Ammon's horn (tissue), 1 donor: Measurements from ENCODE around the gene BFSP1.
A peak's percentile ranks its signal among the peaks of the same experiment; 100 is the strongest.

Experiments
- DNase-seq: peaks from one replicate; pipeline ENCODE4 v3.0.0-alpha.2; 2016; ENCODE audit warnings: low spot score

Gene BFSP1

DNA sequence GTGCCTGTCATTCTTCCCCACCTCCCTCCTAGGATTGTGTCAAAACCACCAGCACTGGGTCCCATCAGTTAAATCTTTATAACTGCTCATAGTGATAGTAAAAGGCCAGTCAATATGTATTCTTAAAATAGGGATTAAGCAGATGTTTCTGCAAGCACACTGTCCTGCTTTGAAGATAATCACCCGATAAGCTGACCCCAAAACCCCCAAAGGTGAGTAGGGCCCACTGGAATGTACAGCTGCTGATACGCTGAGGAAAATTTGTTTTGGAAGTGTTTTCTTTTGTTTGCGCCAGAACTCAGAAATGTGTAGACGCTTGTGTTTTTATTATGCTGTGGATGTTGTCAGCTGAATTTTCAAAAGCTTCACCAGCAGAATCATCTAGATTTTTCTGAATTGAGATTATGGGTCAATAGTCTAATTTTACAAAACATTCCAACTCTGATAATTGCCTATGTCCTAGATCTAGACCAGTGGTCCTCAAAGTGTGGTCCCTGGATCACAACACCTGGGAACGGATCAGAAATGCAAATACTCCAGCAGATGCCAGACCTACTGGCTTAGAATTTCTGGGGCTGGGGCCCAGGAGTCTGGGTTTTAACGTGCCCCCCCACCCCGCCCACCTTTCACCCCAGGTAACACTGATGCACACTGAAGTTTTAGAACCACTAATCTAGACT is 11.4 kb downstream of the BFSP1 start:
- DNase-seq, result no peak

DNA sequence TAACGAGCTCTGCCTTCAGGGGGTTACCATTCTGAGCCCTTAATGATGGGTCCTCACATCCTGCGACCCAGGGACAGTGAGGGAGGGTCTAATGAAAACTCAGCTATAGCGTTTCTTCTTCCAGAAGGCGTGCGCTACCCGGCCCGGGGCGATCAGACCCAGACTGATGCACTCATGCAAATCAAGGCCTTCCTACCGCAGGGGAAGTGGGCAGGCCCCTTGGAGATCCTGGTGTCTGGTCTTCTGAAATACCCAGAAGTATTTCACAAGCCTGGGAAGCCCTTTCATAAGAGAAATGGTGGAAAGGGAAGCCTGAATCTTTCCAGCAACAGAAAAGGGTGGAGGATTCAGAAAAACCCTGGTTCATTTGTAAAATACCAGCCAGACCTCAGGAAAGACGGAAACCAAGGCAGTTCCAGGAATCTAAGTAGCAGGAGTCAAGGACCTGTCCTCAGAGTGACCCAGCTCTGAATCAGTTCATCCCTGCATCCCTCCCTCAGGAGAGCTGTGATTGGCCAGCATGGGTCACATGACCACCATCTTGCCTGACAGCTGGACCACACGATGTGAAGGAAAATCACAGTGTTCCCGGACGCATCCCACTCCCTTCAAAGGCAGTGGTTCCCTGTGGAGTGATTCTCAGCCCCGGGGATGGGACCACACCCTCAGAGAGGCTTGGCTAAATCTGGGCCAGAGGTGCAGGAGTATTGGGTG is 12.7 kb downstream of the BFSP1 start:
- peak; percentile 40 for DNase-seq

DNA sequence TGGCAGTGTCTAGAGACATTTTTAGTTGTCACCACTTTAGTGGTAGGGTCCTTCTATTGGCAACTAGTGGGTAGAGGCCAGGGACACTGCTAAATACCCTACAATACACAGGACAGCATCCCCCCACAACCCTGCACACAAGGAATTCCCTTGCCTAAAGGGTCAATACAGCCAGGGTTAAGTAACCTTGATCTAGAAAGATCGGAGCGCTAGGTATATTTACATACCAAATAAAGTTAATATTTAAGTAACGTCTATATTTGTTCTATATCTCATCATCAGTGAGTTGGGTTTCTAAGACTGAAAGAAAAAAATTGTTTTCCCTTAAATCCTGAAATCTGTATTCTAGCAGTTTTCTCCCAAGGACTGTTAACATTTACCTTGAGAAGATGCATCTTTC is 16.1 kb downstream of the BFSP1 start:
- no peak for DNase-seq

DNA sequence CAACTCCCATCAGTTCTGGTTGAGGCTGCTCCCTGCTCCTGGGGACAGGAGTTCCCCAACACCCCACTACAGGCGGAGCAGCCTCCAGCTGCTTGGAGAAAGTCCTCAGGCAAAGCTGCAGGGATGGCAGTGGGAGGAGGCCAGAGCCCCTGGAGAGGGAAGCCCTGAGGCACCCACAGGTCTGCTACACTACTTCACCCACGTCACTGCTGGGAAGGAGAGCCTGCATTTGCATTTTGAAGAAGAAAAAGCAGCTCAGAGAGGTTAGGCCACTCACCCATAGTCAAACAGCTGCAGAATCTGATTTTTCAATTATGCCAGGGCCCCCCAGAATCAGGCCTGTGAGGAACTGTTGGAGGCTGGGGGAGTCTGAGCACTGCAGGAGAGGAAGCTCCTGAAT is 17.2 kb downstream of the BFSP1 start:
- DNase-seq, result no peak

DNA sequence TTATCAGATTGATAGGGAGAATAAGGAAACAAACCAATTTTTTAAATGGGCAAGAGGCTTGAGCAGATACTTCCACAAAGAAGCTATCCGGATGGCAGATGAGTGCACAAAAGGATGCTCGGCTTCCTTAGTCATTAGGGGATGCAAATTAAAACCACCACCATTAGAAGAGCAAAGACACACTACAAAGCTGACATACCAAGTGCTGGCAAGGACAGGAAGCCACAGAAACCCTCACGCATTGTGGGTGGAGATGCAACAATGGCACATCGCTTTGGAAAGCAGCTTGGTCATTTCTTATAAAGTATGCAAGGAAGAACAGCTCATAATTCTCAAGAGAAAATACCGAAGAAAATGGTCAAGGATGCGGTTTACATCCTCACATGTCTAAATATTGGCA is 19.8 kb downstream of the BFSP1 start:
- no peak for DNase-seq

DNA sequence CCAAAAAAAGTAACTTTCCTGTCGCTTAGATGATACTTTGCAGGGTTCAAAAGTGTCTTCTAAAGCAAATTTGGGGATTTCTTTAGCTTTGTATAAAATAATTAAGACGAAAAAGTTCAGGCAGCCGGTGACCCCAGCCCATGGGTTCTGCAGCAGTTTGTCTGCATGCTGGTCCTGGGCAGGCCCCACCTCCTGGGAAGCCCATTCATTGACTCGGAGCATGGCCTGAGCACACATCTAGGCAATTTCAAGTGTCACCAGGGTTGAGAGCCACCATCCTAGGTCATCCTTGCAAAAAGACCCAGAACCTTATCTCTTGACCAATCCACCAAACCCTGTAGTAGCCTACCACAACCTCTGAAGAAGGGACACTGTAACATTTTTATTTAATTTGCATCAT is 20.6 kb downstream of the BFSP1 start:
- no peak for DNase-seq

DNA sequence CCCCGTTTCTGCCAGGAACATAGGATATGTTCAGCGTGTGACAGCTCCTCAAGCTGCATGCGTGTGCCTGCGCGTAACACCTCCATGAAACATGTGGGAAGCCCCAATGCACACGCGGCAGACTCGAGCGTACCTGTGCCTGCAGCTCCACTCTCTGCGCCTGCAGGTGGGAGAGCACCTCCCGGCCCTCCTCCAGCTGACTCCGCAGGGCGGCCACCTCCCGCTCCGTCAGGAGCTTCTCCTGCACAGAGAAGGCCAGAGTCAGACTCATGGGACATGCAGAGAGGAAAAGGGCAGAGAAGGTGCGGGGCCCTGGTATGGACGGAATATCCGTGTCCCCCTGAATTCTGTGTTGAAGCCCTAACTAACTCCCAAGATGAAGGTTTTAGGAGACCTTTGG is 22.4 kb downstream of the BFSP1 start:
- DNase-seq, result no peak

DNA sequence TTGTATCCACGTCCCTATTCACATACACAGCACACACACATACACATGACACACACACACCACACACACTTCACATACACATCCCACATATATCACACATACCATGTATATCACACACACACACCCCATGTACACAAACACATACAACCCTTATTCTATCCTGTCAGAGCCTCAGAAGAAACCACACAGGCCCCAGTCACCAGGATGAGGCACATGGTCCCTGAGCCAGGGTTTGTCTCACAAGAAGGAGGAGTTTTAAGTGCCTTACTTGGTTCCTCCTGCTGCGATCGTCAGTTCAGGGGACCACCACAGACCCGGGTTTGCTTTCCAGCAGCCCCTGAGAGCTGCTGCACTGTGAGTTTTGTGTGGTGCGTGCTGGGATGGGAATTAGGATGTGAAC is 23.6 kb downstream of the BFSP1 start:
- DNase-seq, result no peak

DNA sequence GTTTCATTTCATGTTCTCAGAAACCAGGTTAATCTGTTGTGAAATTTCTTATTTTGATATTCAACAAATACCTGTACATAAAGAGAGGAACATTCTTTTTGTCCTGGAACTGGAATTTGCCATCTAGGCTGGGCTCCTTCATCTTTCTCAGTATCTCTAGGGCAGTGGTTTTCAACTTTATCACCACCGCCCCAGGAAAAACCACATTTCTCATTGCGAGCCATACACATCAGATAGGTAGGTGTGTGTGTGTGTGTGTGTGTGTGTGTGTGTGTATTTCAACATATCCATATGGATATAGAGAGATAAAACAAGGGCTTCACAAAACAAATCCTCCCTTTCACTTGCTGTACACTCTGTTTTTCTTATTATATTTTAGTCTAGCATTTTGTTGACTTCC is 24.1 kb downstream of the BFSP1 start:
- DNase-seq, result no peak

DNA sequence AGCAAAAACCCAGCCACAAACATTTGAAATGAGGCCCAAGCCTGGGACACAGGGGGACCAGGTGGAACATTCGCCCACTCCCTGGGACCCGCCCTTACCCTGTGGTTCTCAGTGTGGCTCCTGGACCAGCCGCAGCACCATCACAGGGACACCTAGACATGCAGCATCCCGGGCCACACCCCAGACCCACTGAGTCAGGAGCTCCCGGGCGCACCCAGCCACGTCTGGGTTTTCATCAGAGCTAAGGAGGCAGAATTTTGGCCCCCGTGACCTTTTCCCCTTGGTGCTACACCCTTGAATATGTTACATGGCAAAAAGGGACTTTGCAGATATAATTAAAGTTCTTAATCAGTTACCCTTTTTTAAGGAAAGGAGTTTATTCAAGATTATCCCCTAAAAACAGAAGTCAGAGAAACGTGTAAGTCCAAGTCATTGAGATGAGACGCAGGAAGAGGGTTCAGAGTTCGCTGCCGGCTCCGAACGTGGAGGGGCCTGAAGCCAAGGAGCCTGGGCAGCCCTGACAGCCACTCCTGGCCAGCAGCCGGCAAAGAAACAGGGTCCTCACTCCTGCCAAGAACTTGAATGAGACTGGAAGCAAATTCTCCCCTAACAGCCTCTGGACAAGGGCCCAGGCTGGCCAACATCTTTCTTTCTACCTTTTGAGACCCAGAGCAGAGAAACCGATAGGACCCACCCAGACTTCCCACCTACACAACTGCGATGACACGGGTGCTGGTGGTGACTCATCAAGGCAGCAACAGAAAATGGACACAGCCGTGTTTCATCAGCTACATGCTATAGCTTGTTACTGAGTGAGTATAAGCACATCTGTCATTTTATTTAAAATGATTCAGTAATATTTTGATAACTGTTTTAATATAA is 25.3 kb downstream of the BFSP1 start:
- no peak for DNase-seq

DNA sequence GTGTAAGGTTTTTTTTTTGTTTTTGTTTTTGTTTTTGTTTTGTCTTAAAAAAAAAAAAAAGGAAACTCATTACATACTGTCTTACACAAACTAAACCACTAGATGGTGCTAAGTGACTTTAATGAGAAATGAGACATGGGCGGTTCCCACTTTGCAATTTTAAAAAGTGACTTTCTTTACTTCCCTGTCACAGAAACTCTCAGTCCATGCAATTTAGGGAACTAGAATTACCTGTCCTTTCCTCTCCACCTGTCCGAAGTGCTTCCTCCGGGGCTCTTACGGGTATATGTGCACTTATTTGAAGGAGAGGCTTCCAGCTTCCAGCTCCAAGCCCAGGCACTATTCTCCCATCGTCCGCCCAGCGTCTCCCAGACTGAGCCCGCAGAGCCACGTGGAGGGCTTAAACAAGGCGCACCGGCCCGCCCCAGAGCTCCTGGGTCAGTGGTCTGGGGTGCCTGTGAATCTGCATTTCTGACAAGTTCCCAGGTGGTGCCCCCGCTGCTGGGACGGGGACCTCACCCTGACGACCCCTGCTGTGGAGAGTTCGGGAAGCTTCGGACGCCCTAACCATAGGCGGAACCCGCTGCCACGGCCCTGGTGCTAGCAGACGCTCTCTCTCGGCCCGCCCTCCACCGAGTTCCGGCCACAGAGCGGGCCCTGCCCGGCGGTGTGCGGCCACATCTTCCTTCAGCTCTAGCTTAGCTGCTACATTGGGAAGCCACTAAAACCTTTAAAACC is 26.1 kb downstream of the BFSP1 start:
- peak; percentile 54 for DNase-seq

DNA sequence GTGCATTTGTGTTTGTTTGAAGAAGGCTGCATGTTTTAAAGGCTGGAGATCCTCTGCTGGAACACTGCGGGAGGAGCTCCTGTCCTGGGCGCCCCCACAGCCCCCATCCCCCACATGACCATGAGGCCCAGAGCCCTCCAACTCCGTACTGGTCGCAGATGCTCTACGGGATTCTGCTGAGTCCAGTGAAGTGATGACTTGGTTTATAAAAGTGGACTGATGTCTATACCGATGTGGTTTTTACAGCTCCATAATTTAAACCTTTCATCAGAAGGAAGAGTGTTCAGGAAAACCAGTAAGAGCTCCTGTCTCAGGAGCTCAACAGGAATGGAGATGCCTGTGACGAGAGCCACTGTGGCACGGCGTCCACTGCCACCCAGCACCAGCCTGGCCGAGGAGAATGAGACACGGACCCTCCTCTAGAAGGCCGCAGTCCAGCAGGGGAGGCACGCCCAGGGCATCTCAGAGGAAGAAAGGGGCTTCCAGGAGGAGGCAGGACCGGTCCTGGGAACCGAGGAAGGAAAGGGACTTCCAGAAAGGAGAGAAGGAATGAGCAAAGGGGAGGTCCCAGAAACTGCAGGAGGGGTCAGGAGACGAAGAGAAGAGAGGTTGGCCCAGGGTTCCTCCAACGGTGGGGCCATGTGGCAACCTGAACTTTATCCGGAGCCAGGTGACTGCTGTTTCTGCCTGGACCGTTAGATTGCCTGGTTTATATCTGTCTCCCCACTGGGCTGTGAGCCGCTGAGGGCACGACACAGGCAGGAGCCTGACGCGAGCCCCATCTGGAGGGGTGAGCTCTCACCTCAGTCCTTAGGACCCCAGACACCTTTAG is 26.9 kb downstream of the BFSP1 start:
- DNase-seq, result no peak

DNA sequence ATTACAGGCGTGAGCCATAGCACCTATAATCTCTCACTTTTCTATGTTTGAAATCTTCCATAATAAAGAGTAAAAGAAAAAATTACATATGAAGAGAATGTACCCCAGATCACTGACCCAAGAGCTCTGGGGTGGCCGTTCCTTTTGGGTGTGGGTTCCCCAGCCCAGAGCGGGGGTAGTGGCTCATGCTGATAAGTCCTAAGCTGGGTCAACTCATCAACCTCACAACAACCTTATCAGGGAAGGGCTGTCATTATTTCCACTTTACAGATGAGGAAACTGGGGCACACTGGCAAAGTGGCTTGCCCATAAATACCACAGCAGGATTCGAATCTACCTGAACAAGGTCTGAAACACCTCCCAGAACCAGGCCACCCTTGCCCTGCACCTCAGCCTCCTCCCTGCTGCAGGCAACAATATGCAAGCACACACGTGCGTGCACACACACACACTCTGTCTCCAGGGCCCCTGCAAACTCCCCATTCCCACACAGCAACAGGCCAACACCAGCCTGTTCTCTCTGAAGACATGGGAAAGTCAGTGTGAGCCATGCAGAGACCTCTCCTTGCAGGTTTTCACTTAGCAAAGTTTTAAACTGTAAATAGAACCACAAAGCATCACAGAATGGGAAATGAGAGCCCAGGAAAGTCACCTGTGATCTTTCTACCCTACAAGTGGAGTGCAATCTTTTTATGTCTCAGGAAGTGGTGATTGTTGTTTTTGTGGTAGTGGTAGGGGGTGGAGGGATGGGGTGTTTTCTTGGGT is 27.7 kb downstream of the BFSP1 start:
- DNase-seq, result no peak

DNA sequence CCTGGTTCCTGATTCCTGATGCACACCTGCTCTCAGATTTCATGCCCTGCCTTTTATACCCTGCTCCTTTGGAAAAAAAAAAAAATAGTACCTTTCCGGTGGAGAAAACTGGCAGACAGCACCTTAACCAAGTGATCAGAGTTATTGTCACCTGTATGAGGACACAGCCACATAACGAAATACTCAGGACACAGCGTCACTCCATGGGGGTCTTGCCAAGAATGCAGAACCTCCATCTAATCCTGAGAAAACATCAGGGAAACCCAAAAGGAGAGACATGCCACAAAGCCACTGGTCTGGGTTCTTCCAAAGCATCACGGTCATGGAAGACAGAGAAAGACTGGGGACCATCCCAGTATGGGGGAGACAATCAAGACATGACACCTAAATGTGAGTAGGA is 29.1 kb downstream of the BFSP1 start:
- no peak for DNase-seq

DNA sequence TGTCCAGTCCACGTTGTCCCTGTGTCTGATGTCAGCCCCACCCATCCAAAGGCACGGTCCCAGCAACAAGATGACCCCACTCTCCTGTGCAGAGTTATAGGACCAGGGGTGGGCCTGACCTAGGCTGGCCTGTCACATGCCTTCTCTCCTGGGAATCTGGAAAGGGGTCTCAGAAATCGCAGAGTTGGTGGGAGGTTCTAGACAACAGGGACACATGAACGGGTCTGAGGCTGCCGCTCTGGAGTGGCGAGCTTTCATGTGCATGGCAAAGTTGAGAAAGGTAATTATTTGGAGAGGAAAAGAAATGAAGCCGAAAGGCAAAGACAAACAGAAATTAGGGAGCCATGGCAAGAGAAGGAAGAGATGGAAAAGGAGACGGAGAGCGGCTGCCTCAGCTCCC is 29.5 kb downstream of the BFSP1 start:
- DNase-seq, result no peak

DNA sequence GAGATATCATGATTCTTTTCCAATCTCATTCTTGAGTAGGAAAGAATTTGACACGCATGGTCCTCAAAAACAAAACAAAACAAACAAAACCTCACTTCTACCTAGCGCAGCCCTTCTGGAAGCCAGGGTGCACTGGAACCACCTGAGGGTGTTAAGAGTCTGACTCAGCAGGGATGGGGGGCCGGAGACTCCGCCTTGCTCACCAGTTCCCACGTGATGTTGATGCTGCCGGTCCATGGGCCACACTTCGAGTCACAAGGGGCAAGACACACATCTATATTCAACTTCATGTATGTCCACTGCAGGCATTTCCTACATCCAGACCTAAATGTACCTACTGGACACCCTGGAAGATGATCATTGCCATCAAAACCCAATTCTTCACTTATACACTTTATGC is 30.4 kb downstream of the BFSP1 start:
- no peak for DNase-seq

DNA sequence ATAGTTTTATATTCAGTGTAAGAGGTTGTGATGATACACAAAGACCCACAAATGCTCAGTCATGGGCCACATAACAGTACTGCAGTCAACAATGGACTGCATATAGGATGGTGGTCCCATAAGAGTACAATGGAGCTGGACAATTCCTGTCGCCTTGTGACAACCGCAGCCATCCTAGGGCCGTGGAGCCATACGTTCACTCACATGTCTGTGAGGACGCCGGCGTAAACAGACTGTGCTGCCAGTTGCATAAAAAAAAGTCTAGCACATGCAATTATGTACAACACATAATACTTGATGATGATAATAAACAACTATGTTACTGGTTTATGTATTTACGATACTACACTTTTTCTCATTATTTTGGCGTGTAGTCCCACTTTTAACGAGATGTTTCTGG is 30.9 kb downstream of the BFSP1 start:
- no peak for DNase-seq

DNA sequence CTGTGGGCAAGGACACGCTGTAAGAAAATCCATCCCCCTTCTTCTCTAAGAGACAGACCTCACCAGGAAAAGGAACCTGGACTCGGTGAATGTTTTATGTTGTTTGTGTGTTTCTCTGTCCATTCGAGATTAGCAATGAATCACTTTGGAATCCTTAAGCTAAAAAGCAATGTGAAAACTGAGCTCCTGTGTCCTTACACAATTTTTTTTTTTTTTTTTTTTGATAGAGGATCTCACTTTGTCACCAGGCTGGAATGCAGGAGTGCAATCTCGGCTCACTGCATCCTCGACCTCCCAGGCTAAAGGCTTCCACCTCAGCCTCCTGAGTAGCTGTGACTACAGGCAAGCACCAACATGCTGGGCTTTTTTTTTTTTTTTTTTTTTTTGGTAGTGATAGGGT is 32.1 kb downstream of the BFSP1 start:
- no peak for DNase-seq

DNA sequence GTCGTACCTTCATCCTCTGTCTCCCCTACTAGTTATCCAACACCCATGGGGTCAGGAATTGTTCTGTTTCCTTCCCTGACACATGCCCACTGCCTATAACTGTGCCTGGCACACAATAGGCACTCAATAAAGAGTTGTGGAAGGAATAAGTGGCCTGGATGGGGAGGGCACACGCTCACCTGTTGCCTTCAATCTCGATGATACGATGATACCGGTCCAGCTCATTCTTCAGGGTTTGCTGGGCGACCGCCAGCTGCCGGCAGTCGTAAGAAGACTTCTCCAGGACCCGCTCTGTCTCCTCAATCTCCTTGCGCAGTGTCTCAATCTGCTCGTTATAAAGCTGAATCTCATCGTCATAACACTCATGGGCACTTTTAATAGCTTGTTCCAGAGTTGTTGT is 32.5 kb downstream of the BFSP1 start:
- no peak for DNase-seq

DNA sequence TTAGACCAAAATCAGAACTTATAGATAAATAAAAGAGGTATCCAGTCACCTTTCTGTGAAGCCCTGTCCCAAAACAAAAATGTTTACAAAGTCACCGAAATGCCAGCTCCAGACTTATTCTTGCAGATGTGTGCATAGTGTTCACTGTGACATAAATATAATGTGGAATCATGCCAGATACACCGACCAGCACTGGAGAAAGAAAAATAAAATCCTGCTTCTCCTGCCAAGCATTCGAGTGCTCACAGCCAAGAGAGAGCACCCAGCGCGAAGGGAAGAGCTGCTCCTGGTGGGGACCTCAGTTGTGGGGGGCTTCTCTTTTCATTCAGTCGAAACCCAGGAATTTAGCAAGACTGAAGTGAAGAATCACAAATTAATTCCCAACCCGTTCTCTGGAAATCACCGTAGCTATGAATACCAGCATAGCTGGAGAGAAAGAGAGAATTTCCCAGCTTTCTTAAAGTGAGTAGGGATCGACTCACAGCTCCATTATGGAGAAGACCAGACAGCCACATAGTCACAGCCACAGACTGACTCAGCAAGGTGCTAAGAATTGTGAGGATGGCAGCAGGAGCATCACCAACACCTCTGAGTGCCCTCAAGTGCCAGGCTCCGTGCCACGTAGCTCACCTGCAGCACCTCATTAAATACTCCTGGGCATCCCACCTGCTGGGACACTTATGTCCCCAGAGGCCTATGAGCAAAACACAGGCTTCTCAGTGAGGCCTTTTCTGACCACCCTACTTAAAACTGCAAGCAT is 33.2 kb downstream of the BFSP1 start:
- no peak for DNase-seq
